GM19043 (cell line): ENCODE results near the gene HPF1.
A peak's percentile ranks its signal among the peaks of the same experiment; 100 is the strongest.
"Not testable (repeated sequence)": the region's sequence is repeated elsewhere in the genome, so short reads cannot be mapped to it uniquely, and the experiment has no call there.

ENCODE experiments used
- ATAC-seq: cut with Tn5 transposase; IDR thresholded peaks from one replicate; pipeline ENCODE4 v1.9.1; 2021; ENCODE audit warnings: low read depth; ENCODE audit not compliant: unreplicated experiment

The HPF1 gene

GRCh38 chr4:169744601-169745000 lies 13.1 kb downstream of the HPF1 start:
- ATAC-seq: no peak

- ATAC-seq: no peak
These were observed 16.2 kb downstream of the HPF1 start for GRCh38 chr4:169741569-169741968.

DNA sequence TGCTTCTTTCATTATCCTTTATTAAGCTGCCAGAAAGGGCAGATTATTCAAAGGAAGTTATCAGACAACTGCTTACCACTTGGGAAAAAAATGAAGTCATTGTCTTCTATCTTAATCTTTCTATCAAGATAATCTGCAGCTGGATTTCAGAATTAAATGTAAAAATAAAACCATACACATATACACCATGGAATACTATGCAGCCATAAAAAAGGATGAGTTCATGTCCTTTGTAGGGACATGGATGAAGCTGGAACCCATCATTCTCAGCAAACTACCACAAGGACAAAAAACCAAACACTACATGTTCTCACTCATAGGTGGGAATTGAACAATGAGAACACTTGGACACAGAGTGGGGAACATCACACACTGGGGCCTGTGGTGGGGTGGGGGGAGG lies 19.1 kb downstream of the HPF1 start:
- not testable (repeated sequence) for ATAC-seq

GRCh38 chr4:169730564-169730963 lies 27.2 kb downstream of the HPF1 start:
- no peak for ATAC-seq

DNA sequence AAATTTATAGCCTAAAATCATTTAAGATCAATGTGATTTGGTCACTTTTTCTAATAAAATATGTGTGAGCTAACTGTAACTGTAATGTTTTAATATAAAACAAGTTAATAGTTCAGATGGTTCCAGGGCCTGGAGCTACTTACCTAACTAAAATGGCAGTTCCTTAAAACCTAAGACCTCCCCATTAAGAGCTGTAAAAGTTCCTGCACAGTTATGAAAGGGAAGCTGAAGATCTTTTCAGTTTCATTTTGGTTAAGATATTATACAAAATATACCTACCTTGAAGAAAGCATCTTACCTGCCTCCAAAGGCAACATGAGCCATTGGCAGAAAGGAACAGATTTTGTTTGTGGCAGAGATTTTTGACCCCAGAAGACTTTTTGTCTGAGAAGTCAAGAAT lies 30.1 kb downstream of the HPF1 start:
- ATAC-seq: peak; percentile 45

- ATAC-seq: no peak
These were observed 33.5 kb downstream of the HPF1 start for GRCh38 chr4:169724260-169724659.

DNA sequence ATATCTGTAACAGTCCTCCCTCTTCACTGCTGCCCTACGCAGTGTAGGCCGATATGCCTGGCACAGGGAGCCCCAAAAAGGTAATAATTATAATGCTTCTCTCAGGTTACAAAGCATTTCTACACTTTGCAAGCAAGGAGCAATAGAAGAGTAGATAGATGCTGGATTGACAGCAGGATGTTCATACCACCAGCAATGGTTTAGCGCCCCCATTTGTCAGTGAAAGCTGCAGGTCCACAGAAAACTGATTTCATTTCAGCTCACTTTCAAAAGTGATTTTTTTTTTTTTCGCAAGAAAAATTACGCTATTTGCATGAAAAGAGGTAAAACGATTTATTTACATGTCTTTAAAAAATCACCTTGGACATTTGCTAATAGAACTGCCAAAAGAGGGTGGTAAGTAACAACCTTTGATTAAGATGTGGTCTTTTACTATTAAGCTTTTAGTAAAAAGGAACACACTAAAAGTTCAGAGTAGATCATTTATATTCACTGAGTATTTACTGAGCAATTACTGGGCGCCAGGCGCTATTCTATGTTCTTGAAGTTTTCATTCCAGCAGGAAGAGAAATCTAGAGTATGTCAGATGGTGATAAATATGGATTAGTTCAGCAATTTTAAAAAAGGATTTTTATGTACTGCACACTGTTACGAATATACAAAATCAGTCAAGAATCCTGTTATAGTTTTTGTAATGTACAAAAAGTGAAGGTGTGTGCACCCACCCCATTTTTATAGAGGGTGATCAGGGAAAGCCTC lies 34.4 kb downstream of the HPF1 start:
- ATAC-seq: no peak

GRCh38 chr4:169720529-169720928 lies 37.2 kb downstream of the HPF1 start:
- no peak for ATAC-seq

DNA sequence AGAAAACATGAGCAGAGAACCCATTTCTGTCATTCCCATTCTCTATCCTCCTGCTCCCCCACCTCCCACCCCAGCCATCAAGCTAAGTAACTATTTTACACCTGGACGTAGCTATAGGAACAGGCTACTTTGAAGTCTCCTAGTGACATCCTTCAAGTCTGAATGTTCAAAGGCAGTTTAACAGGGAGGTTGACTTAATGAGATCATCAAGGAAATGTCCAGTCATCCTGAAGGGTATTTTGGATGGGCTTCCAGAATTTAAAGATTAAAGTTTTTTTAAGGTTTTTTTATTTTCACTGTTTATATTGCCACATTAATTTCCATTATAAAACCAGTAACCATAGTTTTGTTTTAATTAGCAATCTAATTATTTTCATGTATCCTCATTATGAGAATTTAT lies 41.1 kb downstream of the HPF1 start:
- ATAC-seq: no peak

DNA sequence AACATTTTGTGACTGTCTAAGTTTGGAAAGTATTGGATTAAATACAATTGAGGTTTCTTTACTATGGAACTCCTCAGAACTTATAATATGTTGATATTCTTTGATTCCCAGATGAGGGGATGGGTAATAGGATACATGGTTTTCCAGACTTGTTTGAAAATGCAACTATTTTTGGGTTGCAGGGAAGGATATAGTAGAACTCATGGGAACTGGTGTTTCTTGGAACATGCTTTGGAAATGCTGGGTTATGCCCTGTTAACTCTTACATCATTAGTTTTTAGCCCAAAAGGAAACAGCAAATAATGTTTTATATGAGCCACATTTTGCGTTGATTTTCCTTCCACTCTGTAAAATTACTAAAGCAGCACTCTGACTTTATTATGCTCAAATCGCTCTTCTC lies 41.9 kb downstream of the HPF1 start:
- ATAC-seq: no peak

DNA sequence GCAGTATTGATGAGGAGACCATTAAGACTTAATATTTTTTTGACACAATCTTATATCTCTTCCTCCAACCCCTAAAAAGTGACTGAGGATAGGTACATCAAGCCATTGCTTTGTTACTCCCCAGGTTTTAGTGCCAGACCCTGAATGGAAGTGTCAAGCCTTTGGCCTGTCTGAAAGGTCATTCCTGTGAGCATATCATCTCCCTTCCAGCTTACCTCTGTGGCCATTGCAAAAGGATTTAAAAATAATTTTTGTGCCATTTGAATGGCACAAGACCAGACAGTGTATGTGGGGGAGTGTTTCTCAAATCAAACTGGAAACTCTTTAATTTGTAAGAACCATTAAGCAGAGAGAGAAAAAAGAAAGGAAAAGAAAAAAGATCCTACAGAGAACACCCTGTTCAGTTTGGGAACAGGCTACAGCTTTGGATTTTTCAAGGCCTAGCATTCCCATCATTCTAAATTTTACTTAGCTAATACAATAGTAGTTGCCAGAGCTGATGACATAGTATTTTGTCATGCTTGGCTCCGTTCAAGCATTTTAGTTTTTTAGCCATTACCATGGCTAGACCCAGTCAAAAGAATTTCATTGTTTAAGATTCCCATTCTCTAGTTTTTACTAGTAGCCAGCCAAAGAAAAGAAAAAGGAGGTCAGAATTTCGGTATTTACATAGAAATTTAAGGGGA lies 49.6 kb downstream of the HPF1 start:
- no peak for ATAC-seq

GRCh38 chr4:169698331-169698730 lies 59.4 kb downstream of the HPF1 start:
- ATAC-seq: no peak

- no peak for ATAC-seq
These were observed 67.0 kb downstream of the HPF1 start for GRCh38 chr4:169690787-169691186.

DNA sequence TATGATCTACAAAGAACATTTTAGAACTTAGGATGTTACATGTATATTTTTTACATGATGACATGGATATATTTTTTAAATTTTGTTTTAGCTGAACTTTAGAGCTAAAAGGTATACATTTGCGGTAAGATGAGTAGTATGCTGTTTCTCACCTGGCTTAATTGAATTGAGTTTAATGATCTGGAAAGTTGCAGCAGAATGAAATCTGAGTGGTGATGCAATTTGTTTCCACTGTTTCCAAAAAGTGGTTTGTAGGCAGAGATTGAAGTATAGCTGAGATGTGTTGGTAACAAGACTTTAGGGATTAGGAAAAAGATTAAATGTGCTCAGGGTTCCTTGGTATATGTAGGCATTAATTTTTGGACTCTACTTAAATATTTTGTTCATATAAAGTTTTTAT lies 68.1 kb downstream of the HPF1 start:
- no peak for ATAC-seq

DNA sequence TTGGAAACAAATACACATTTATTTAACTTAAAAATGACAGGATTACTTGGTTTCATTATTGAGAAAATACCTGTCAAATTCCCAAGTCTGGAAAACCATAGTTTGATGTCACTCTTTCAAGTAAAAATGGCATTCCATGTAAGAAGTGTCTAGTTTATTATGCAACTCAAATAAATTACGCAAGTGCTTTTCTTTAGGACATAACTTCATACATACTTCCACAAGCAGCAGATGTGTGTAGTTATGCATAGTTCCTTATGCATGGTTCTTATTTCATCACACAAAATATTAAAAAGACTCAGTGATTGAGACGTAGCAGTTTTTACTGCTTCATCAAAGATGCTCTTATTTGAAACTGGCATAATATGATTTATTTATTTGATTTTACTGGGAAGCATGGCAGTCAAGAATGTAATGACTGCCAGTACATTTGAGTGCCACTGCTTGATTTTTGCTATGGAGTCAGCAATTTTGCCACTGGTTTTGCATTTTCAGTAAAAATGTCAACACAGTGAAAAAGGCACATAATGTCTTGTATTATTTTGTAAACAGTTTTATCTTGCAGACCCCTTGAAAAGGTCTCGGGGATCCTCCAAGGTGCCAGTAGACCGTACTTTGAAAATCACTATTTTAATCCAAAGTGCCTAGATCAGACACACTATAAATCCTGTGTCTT lies 75.2 kb downstream of the HPF1 start:
- ATAC-seq: no peak
